ENCODE data around the gene DPH1. TPM values are rescaled to one million over a fixed set of nuclear protein-coding genes. Genes with fewer than 3 reads are reported as not detected.

DPH1 gene
- total RNA-seq, 4 donors from 2014 or later, result 27.4 to 41.8 (median 38.3) TPM

GRCh38 chr17:2085648-2085949 is 55.6 kb downstream of the DPH1 start:
- Histone ChIP-seq H3K4me1 (peaks cover 80 to 89% (median 88%) of the 10 kb centered on the region in 4 donors), H3K27me3 (no peaks in the 10 kb centered on the region), H3K36me3 (peaks cover 12 to 33% (median 16%) of the 10 kb centered on the region in 4 donors), H3K4me3 (no peak overlapping the region), H3K27ac (replicated peaks in 1 of 4) (peak overlapping the region; percentile 77 to 87 (median 82)), H3K9me3 (no peaks in the 10 kb centered on the region)
- DNase-seq (ENCODE audit: extremely low spot score), result no peak
- TF ChIP-seq EP300 (IDR thresholded peaks at IDR 0.05) (no peak), CTCF (IDR thresholded peaks at IDR 0.05) (no peak), POLR2AphosphoS5 (IDR thresholded peaks at IDR 0.05) (peak; percentile 39 to 54), POLR2A (IDR thresholded peaks at IDR 0.05; ENCODE audit: low read depth) (no peak)
- 47% methylated on average over 5 of the region's 5 CpGs for WGBS
- intact Hi-C loops (cut with DNase I), result no loop called here

- no peak for TF ChIP-seq EP300 (IDR thresholded peaks at IDR 0.05)
- no peak for TF ChIP-seq CTCF (IDR thresholded peaks at IDR 0.05)
- TF ChIP-seq POLR2AphosphoS5 (IDR thresholded peaks at IDR 0.05), result no peak
- no peak for TF ChIP-seq POLR2A (IDR thresholded peaks at IDR 0.05; ENCODE audit: low read depth)
- intact Hi-C loops (cut with DNase I), result no loop called here
- no peaks in the 10 kb centered on the region for H3K27me3 ChIP-seq
- H3K9me3 ChIP-seq, result no peaks in the 10 kb centered on the region
- WGBS, result 76% methylated on average over 3 of the region's 3 CpGs
- H3K36me3 ChIP-seq, result peaks cover 6 to 26% (median 10%) of the 10 kb centered on the region in 4 donors
- no peak overlapping the region for H3K4me3 ChIP-seq
- no peak for DNase-seq (ENCODE audit: extremely low spot score)
- peaks cover 87 to 96% (median 95%) of the 10 kb centered on the region in 4 donors for H3K4me1 ChIP-seq
- H3K27ac ChIP-seq (replicated peaks in 1 of 4), result peak overlapping the region; percentile 77 to 87 (median 82)
These were observed 56.4 kb downstream of the DPH1 start for GRCh38 chr17:2086306-2086705.

GRCh38 chr17:2087597-2088211 is 57.8 kb downstream of the DPH1 start:
- peaks cover 83 to 88% (median 86%) of the 10 kb centered on the region in 4 donors for H3K4me1 ChIP-seq
- TF ChIP-seq POLR2A (IDR thresholded peaks at IDR 0.05; ENCODE audit: low read depth) (no peak), EP300 (IDR thresholded peaks at IDR 0.05) (no peak), POLR2AphosphoS5 (IDR thresholded peaks at IDR 0.05) (peak; percentile 40 to 43)
- H3K27me3 ChIP-seq, result no peaks in the 10 kb centered on the region
- no peak overlapping the region for H3K4me3 ChIP-seq
- H3K36me3 ChIP-seq, result peaks cover 0 to 15% (median 0%) of the 10 kb centered on the region in 4 donors
- WGBS, result 49% methylated on average over 10 of the region's 10 CpGs
- peak overlapping the region; percentile 77 to 87 (median 82) for H3K27ac ChIP-seq (replicated peaks in 1 of 4)
- no peaks in the 10 kb centered on the region for H3K9me3 ChIP-seq
- intact Hi-C loops (cut with DNase I), result no loop called here
- no peak for DNase-seq (ENCODE audit: extremely low spot score)

GRCh38 chr17:2089021-2089422 is 59.1 kb downstream of the DPH1 start:
- intact Hi-C loops (cut with DNase I), result no loop called here
- H3K4me1 ChIP-seq, result peaks cover 71 to 75% (median 75%) of the 10 kb centered on the region in 4 donors

GRCh38 chr17:2090210-2090641 is 60.3 kb downstream of the DPH1 start:
- intact Hi-C loops (cut with DNase I), result no loop called here
- WGBS, result 56% methylated on average over 9 of the region's 9 CpGs

More at GRCh38 chr17:2089021-2089422, 59.1 kb downstream of the DPH1 start:
- no peak for TF ChIP-seq POLR2A (IDR thresholded peaks at IDR 0.05; ENCODE audit: low read depth)
- TF ChIP-seq CTCF (IDR thresholded peaks at IDR 0.05), result no peak
- no peaks in the 10 kb centered on the region for H3K27me3 ChIP-seq
- 22% methylated on average over 6 of the region's 8 CpGs for WGBS
- no peak for DNase-seq (ENCODE audit: extremely low spot score)
- peak overlapping the region; percentile 77 to 87 (median 82) for H3K27ac ChIP-seq (replicated peaks in 1 of 4)
- no peaks in the 10 kb centered on the region for H3K9me3 ChIP-seq
- H3K4me3 ChIP-seq, result peak overlapping the region; percentile 40 to 46 (median 44)
- peaks cover 0 to 15% (median 0%) of the 10 kb centered on the region in 4 donors for H3K36me3 ChIP-seq

More at GRCh38 chr17:2090210-2090641, 60.3 kb downstream of the DPH1 start:
- no peak for TF ChIP-seq POLR2A (IDR thresholded peaks at IDR 0.05; ENCODE audit: low read depth)
- no peak for TF ChIP-seq EP300 (IDR thresholded peaks at IDR 0.05)
- no peak for TF ChIP-seq POLR2AphosphoS5 (IDR thresholded peaks at IDR 0.05)
- TF ChIP-seq CTCF (IDR thresholded peaks at IDR 0.05), result no peak
- Histone ChIP-seq H3K9me3 (no peaks in the 10 kb centered on the region), H3K27me3 (no peaks in the 10 kb centered on the region), H3K4me1 (peaks cover 66 to 70% (median 68%) of the 10 kb centered on the region in 4 donors), H3K27ac (replicated peaks in 1 of 4) (peak overlapping the region; percentile 77 to 87 (median 82)), H3K4me3 (peak overlapping the region in 1 of 4 donors; percentile 45), H3K36me3 (peaks cover 0 to 11% (median 0%) of the 10 kb centered on the region in 4 donors)
- DNase-seq (ENCODE audit: extremely low spot score), result no peak

Measured in esophagus muscularis mucosa (tissue), 4 donors.